K562 (cell line): ENCODE results near the gene TOM1. TPM values are rescaled to one million over a fixed set of nuclear protein-coding genes. Genes with fewer than 3 reads are reported as not detected.

Experiments used
- ATAC-seq: fragments of 200-7000 bp; cut with Tn5 transposase; 3 replicates; pipeline ENCODE4 v1.9.1; 2020; ENCODE audit warnings: moderate library complexity
- BruUV-seq: library from RNA; stranded (reverse); fragments of 400-500 nt; replicated peaks from 2 replicates; lab custom pipeline; 2021; lab: Mats Ljungman, UMichigan
- CTCF ChIA-PET: fragments of 300-600 bp; formaldehyde crosslinking; extraction: SDS; loops from one replicate; lab custom pipeline; 2021; ENCODE audit warnings: low intra/inter-chr PET ratio; lab: Yijun Ruan, JAX
- POLR2A ChIA-PET: fragments of 300-600, 350-650 bp; sonication (Branson Sonifier 250); formaldehyde crosslinking; extraction: SDS; loops from one replicate; lab custom pipeline; 2021; ENCODE audit warnings: antibody characterized with exemption, inconsistent platforms; lab: Yijun Ruan, JAX
- DNase-seq, 4 experiments: peaks; one replicate each; pipeline versions ENCODE4 v3.0.0 to v3.0.0-alpha.2; 2011 to 2018; ENCODE audit warnings: low spot score in 3 of 4, mixed read lengths in 3 of 4; ENCODE audit errors: extremely low read depth in 1 of 4
- FAIRE-seq: peaks from 2 replicates; lab custom pipeline; 2011; peaks lifted over from hg19 to GRCh38; lab: Jason Lieb, UNC
- H2AFZ ChIP-seq: 2 replicates; pipeline ENCODE4 v1.6.0; 2011; ENCODE audit warnings: low read depth, low read length, control low read depth, inconsistent platforms
- H3K27ac ChIP-seq: fragments of 200-600 bp; 3 replicates; pipeline ENCODE4 v1.8.0; 2011; ENCODE audit warnings: low read depth, mild to moderate bottlenecking, control low read depth, inconsistent platforms, low read length, moderate library complexity, mixed read lengths; ENCODE audit errors: extremely low read depth
- H3K27me3 ChIP-seq, 2 experiments: fragments of 300-600 bp in 1 of 2; 2 replicates in 1 of 2; 3 replicates in 1 of 2; pipeline versions ENCODE4 v1.6.0 to v1.8.0; 2011; ENCODE audit warnings: inconsistent platforms in 2 of 2, low read length in 2 of 2, mild to moderate bottlenecking in 1 of 2, mixed read lengths in 1 of 2, moderate library complexity in 1 of 2; ENCODE audit not compliant: control insufficient read depth in 2 of 2, insufficient read depth in 2 of 2
- H3K36me3 ChIP-seq: fragments of 300-600 bp; 3 replicates; pipeline ENCODE4 v1.8.0; 2011; ENCODE audit warnings: mild to moderate bottlenecking, low read length, inconsistent platforms; ENCODE audit not compliant: control insufficient read depth, insufficient read depth
- H3K4me1 ChIP-seq, 2 experiments: fragments of 200-600 bp in 1 of 2; replicated peaks in 1 of 2; 2 replicates in 1 of 2; 3 replicates in 1 of 2; pipeline versions ENCODE4 v1.5.1 to v1.8.0; 2011; ENCODE audit warnings: inconsistent platforms in 2 of 2, low read length in 2 of 2, mild to moderate bottlenecking in 1 of 2, mixed read lengths in 1 of 2, moderate library complexity in 1 of 2; ENCODE audit not compliant: control insufficient read depth in 2 of 2, insufficient read depth in 2 of 2
- H3K4me2 ChIP-seq: 2 replicates; pipeline ENCODE4 v1.6.1; 2011; ENCODE audit warnings: low read length, control low read depth, inconsistent platforms, mixed read lengths; ENCODE audit not compliant: insufficient read depth
- H3K4me3 ChIP-seq: fragments of 200-600 bp; sonication (generic), shearing (Covaris generic); 2 replicates; pipeline ENCODE4 v1.5.1; 2016; ENCODE audit warnings: control low read depth, inconsistent platforms
- H3K79me2 ChIP-seq: fragments of 200-600 bp; 3 replicates; pipeline ENCODE4 v1.8.0; 2011; ENCODE audit warnings: low read length, inconsistent platforms; ENCODE audit not compliant: control insufficient read depth, insufficient read depth
- H3K9ac ChIP-seq, 2 experiments: 2 replicates each; pipeline versions ENCODE4 v1.6.0 to v1.6.1; 2011; ENCODE audit warnings: low read depth in 2 of 2, low read length in 2 of 2, control low read depth in 1 of 2, inconsistent platforms in 1 of 2, mild to moderate bottlenecking in 1 of 2, mixed read lengths in 1 of 2; ENCODE audit not compliant: insufficient read depth in 1 of 2
- H3K9me1 ChIP-seq: one replicate; pipeline ENCODE4 v1.6.0; 2011; ENCODE audit warnings: inconsistent platforms, mild to moderate bottlenecking, low read length, moderate library complexity; ENCODE audit not compliant: control insufficient read depth, insufficient read depth
- H3K9me3 ChIP-seq: replicated peaks from 2 replicates; pipeline ENCODE4 v1.5.1; 2011; ENCODE audit warnings: low read depth, low read length, inconsistent platforms; ENCODE audit not compliant: control insufficient read depth, insufficient read depth
- H4K20me1 ChIP-seq: replicated peaks from 2 replicates; pipeline ENCODE4 v1.6.1; 2011; ENCODE audit warnings: low read length, inconsistent platforms, mixed read lengths; ENCODE audit not compliant: control insufficient read depth, insufficient read depth
- ARID1B ChIP-seq: fragments of 450-650 bp; IDR thresholded peaks from 2 replicates; pipeline ENCODE4 v1.6.1; 2016; ENCODE audit warnings: antibody characterized with exemption, mild to moderate bottlenecking, inconsistent platforms
- DDX20 ChIP-seq: fragments of 450-650 bp; IDR thresholded peaks from 2 replicates; pipeline ENCODE4 v1.6.1; 2016; ENCODE audit warnings: missing genetic modification characterization, low read depth, mild to moderate bottlenecking, missing compliant biosample characterization, moderate library complexity
- JUN ChIP-seq, 2 experiments: sonication (generic) in 1 of 2; formaldehyde crosslinking in 1 of 2; IDR thresholded peaks; 2 replicates each; pipeline versions ENCODE4 v1.6.1 to v1.8.0; 2012 to 2022; ENCODE audit warnings: borderline replicate concordance in 2 of 2, mild to moderate bottlenecking in 2 of 2, improper control_type of control experiment in 1 of 2, low read depth in 1 of 2, low read length in 1 of 2, missing genetic modification reagents in 1 of 2
- KDM1A ChIP-seq, 2 experiments: fragments of 450-650 bp; IDR thresholded peaks; 2 replicates each; pipeline ENCODE4 v1.6.1; 2016; ENCODE audit warnings: mild to moderate bottlenecking in 2 of 2
- NR2C2 ChIP-seq, 2 experiments: fragments of 200-800 bp in 1 of 2; sonication (Bioruptor generic) in 1 of 2; sonication (generic) in 1 of 2; formaldehyde crosslinking in 1 of 2; IDR thresholded peaks; 2 replicates each; pipeline versions ENCODE4 v1.6.1 to v1.8.0; 2016 to 2022; ENCODE audit warnings: mild to moderate bottlenecking in 1 of 2, missing compliant biosample characterization in 1 of 2, missing genetic modification characterization in 1 of 2, missing genetic modification reagents in 1 of 2
- RBM14 ChIP-seq: fragments of 200-400 bp; formaldehyde crosslinking; IDR thresholded peaks from 2 replicates; pipeline ENCODE4 v1.6.1; 2018; ENCODE audit warnings: low read depth, mild to moderate bottlenecking, low read length, moderate library complexity, borderline replicate concordance; ENCODE audit not compliant: insufficient read depth
- TRIM24 ChIP-seq, 2 experiments: fragments of 450-650 bp; IDR thresholded peaks; 2 replicates each; pipeline ENCODE4 v1.6.1; 2016
- WGBS: fragments of 100-300 bp; shearing (Covaris generic); methylation state at CpG from one replicate; pipeline ENCODE4 v1.1.6; 2016; ENCODE audit warnings: low coverage, mixed read lengths; ENCODE audit not compliant: insufficient coverage; ENCODE audit errors: missing lambda C conversion rate; 5-methylcytosine and 5-hydroxymethylcytosine counted together
- in situ Hi-C: fragments of 300-500 bp; cut with MboI; formaldehyde crosslinking; loops from 4 replicates; pipeline ENCODE4 v1.15.0; 2018; ENCODE audit warnings: inconsistent platforms, mixed read lengths
- intact Hi-C: fragments of 100-400 bp; cut with micrococcal nuclease; formaldehyde crosslinking; loops from 2 replicates; pipeline ENCODE4 v1.14.2; 2022
- polyA plus RNA-seq, 8 experiments: library from polyadenylated mRNA; depleted of rRNA in 4 of 8; stranded (reverse) in 5 of 8; unstranded in 3 of 8; fragments of >200 nt; fragmentation: Nextera tagmentation in 2 of 8; fragmentation: Illumina TruSeq in 1 of 8; extraction: Ambion mirVana in 2 of 8; extraction: Trizol in 1 of 8; gene quantifications; 2 replicates each; pipeline versions ENCODE4 v1.2.1 to v1.2.3, GENCODE V29; 2011 to 2014; ENCODE audit warnings: inconsistent platforms in 1 of 8, missing spikeins in 1 of 8
- total RNA-seq, 7 experiments: library from RNA; depleted of rRNA in 6 of 7; stranded (reverse); fragments of >200 nt in 6 of 7; fragmentation: Illumina TruSeq in 2 of 7; extraction: Trizol in 2 of 7; gene quantifications; 2 replicates each; pipeline versions ENCODE4 v1.2.1 to v1.2.3, GENCODE V29; 2011 to 2021; ENCODE audit warnings: low replicate concordance in 1 of 7
- TF ChIP-seq, protein P1 (sequence below), 2 experiments: fragments of 450-650 bp; conservative IDR thresholded peaks; 2 replicates each; pipeline ENCODE4 v1.6.1; 2017; ENCODE audit warnings: mild to moderate bottlenecking in 2 of 2, moderate library complexity in 2 of 2
- TF ChIP-seq, protein P2 (sequence below): fragments of 450-650 bp; IDR thresholded peaks from 2 replicates; pipeline ENCODE4 v1.6.1; 2014; ENCODE audit warnings: low read depth, mild to moderate bottlenecking, moderate library complexity, borderline replicate concordance
- TF ChIP-seq, protein P3 (sequence below): sonication (generic); formaldehyde crosslinking; IDR thresholded peaks from 2 replicates; pipeline ENCODE4 v1.8.0; 2022; ENCODE audit warnings: missing genetic modification reagents, mild to moderate bottlenecking, moderate library complexity, borderline replicate concordance
- TF ChIP-seq, protein P4 (sequence below): fragments of 450-650 bp; IDR thresholded peaks from one replicate; pipeline ENCODE4 v1.6.1; 2018; ENCODE audit warnings: mild to moderate bottlenecking, moderate library complexity; ENCODE audit not compliant: partially characterized antibody
- TF ChIP-seq, protein P5 (sequence below): fragments of 450-650 bp; formaldehyde crosslinking; IDR thresholded peaks from 2 replicates; pipeline ENCODE4 v1.4.0; 2022; ENCODE audit warnings: missing genetic modification characterization

TOM1 gene
- total and polyA plus RNA-seq, 9 of the 15 experiments (the other 6 are each of a cell fraction or from before 2014, with no cell fraction given): 0.64 to 20.6 (median 12.0) TPM

DNA sequence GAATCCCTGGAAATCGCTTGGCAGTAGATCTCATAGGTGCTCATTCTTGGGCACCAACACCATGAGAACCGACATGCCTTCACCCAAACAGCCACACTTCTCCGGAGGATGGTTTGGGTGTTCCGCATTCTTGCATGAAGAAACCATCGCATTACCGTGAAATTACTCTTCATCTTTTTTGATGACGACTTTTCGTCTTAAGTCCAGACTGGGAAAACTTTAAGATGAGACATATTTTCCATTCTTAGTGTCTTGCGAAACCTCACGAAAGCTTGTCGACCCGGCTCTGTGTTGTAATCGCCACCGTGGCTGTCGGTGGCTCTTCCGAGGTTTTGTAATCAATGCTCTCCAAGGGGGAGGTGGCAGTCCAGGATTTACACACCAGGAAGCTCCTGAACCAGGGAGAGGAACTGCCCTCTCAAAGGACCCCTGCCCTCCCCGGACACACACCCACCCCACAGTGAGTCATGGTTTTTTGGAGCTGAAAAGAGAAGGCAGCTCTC is 1.7 kb downstream of the TOM1 start:
- ATAC-seq (no peak), DNase-seq (peak; percentile 20 to 57 (median 26)), FAIRE-seq (peak; percentile 52)
- no peaks in the 10 kb centered on the region for H3K9me1 ChIP-seq
- H3K4me1 ChIP-seq: peaks cover 12 to 17% of the 10 kb centered on the region in 2 experiments; a peak in 4 of 5 replicates
- H2AFZ ChIP-seq: peak overlapping the region; percentile 69
- peaks cover 10% of the 10 kb centered on the region for H3K79me2 ChIP-seq
- H3K4me2 ChIP-seq: peak overlapping the region; percentile 87
- ChIA-PET CTCF (no interaction called here), POLR2A (interaction anchor here (1.1 kb wide), 1 partner anchor 9 kb away, joined by 4 read pairs; no protein-coding TSS in a partner anchor)
- H3K9ac ChIP-seq: peak overlapping the region; percentile 66 to 81; a peak in 3 of 4 replicates
- in situ Hi-C loops (no loop called here), intact Hi-C loops (no loop called here)
- H3K36me3 ChIP-seq: peaks cover 10% of the 10 kb centered on the region; the same call in 2 of the 3 replicates
- WGBS: 10% methylated on average over 17 of the region's 17 CpGs
- H3K9me3 ChIP-seq: no peaks in the 10 kb centered on the region
- H4K20me1 ChIP-seq: no peaks in the 10 kb centered on the region
- H3K27ac ChIP-seq: peak overlapping the region; percentile 89; the same call in 2 of the 3 replicates
- H3K4me3 ChIP-seq: peak overlapping the region; percentile 68; the same call in 1 of the 2 replicates
- no peaks in the 10 kb centered on the region for H3K27me3 ChIP-seq
- BruUV-seq: no TSS peak
- TF ChIP-seq, protein P1, sequence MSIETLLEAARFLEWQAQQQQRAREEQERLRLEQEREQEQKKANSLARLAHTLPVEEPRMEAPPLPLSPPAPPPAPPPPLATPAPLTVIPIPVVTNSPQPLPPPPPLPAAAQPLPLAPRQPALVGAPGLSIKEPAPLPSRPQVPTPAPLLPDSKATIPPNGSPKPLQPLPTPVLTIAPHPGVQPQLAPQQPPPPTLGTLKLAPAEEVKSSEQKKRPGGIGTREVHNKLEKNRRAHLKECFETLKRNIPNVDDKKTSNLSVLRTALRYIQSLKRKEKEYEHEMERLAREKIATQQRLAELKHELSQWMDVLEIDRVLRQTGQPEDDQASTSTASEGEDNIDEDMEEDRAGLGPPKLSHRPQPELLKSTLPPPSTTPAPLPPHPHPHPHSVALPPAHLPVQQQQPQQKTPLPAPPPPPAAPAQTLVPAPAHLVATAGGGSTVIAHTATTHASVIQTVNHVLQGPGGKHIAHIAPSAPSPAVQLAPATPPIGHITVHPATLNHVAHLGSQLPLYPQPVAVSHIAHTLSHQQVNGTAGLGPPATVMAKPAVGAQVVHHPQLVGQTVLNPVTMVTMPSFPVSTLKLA (conservative IDR thresholded peaks at IDR 0.05): 0 out of 4 replicates have a peak, but pooled peaks of 1 of the 2 experiments have one; percentile 38
- TF ChIP-seq JUN (IDR thresholded peaks at IDR 0.05; ENCODE audit: borderline replicate concordance, low read depth, low read length): peak; percentile 60; the same call in 1 of the 2 replicates
- TF ChIP-seq JUN (CRISPR knock-in tag; IDR thresholded peaks at IDR 0.05; ENCODE audit: borderline replicate concordance): no peak
- no peak for TF ChIP-seq DDX20 (tag)
- TF ChIP-seq ARID1B: peak; percentile 37; the same call in 1 of the 2 replicates
- TF ChIP-seq, protein P2, sequence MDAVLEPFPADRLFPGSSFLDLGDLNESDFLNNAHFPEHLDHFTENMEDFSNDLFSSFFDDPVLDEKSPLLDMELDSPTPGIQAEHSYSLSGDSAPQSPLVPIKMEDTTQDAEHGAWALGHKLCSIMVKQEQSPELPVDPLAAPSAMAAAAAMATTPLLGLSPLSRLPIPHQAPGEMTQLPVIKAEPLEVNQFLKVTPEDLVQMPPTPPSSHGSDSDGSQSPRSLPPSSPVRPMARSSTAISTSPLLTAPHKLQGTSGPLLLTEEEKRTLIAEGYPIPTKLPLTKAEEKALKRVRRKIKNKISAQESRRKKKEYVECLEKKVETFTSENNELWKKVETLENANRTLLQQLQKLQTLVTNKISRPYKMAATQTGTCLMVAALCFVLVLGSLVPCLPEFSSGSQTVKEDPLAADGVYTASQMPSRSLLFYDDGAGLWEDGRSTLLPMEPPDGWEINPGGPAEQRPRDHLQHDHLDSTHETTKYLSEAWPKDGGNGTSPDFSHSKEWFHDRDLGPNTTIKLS: 0 out of 2 replicates have a peak, but pooled peaks have one; percentile 15
- TF ChIP-seq TRIM24 (IDR thresholded peaks at IDR 0.05): peak in 1 of 2 experiments; percentile 41; a peak in 1 of 4 replicates
- TF ChIP-seq, protein P3, sequence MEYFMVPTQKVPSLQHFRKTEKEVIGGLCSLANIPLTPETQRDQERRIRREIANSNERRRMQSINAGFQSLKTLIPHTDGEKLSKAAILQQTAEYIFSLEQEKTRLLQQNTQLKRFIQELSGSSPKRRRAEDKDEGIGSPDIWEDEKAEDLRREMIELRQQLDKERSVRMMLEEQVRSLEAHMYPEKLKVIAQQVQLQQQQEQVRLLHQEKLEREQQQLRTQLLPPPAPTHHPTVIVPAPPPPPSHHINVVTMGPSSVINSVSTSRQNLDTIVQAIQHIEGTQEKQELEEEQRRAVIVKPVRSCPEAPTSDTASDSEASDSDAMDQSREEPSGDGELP (CRISPR knock-in tag): no peak
- TF ChIP-seq KDM1A (IDR thresholded peaks at IDR 0.05): 0 out of 4 replicates have a peak, but pooled peaks of 1 of the 2 experiments have one; percentile 27
- no peak for TF ChIP-seq RBM14
- TF ChIP-seq, protein P4, sequence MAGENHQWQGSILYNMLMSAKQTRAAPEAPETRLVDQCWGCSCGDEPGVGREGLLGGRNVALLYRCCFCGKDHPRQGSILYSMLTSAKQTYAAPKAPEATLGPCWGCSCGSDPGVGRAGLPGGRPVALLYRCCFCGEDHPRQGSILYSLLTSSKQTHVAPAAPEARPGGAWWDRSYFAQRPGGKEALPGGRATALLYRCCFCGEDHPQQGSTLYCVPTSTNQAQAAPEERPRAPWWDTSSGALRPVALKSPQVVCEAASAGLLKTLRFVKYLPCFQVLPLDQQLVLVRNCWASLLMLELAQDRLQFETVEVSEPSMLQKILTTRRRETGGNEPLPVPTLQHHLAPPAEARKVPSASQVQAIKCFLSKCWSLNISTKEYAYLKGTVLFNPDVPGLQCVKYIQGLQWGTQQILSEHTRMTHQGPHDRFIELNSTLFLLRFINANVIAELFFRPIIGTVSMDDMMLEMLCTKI: no peak
- TF ChIP-seq, protein P5, sequence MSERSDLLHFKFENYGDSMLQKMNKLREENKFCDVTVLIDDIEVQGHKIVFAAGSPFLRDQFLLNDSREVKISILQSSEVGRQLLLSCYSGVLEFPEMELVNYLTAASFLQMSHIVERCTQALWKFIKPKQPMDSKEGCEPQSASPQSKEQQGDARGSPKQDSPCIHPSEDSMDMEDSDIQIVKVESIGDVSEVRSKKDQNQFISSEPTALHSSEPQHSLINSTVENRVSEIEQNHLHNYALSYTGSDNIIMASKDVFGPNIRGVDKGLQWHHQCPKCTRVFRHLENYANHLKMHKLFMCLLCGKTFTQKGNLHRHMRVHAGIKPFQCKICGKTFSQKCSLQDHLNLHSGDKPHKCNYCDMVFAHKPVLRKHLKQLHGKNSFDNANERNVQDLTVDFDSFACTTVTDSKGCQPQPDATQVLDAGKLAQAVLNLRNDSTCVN (CRISPR knock-in tag): no peak
- no peak for TF ChIP-seq NR2C2 (CRISPR knock-in tag; IDR thresholded peaks at IDR 0.05)
- TF ChIP-seq NR2C2 (tag; IDR thresholded peaks at IDR 0.05): 0 out of 2 replicates have a peak, but pooled peaks have one; percentile 20
